Activated T-cell treated with anti-CD3 and anti-CD28 coated beads, Interleukin-2, amount 50 U/mL, for 1 hour (primary cell): ENCODE data around the gene CLPSL2.
"Not testable (repeated sequence)": the region's sequence is repeated elsewhere in the genome, so short reads cannot be mapped to it uniquely, and the experiment has no call there.

ENCODE experiments used
- DNase-seq: peaks from one replicate; pipeline ENCODE4 v3.0.0-alpha.2; 2020

CLPSL2 gene, protein sequence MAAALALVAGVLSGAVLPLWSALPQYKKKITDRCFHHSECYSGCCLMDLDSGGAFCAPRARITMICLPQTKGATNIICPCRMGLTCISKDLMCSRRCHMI

DNA sequence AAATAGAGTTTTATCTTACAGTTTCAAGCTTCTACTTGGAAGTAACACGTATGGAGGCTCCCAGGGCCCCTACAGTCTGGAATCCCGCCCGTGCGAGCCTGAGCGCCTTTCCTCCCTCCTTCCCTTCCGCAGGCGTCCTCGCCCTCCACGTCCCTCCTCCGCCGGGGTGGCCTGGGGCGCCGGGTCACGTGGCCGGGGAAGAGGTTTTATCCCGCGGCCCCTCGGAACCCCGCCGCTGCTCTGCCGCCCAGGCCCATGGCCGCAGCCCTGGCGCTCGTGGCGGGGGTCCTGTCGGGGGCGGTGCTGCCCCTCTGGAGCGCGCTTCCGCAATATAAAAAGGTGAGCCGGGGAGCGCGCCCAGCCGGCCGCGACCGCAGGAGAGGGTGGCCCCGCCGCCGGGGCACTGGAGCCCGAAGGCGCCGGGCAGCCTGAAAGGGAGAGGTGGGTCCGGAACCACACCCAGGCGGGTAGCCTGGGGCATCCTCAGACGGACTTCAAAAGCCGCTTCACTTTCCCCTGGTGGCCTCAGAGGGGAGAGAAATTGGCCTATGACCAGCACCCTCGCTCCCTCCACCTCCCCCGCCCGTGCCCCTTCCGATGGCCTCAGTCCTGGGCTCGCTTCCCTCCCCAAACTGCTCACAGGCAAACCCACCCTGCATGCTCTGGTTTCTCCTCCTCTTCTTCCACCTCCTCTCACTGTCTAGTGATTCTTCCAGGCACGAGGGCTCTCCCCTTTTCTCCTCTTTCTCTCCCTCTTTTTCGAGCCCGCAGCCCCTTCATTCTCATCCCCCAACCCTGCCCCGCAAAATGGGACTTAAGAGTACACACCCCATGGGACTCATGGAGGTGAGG lies at the start of gene CLPSL2:
TSS of gene CLPSL2 (plus strand) at position 235 of the 852 bp plus-strand sequence. CDS start at position 256, 21 bp downstream.
- no peak for DNase-seq

DNA sequence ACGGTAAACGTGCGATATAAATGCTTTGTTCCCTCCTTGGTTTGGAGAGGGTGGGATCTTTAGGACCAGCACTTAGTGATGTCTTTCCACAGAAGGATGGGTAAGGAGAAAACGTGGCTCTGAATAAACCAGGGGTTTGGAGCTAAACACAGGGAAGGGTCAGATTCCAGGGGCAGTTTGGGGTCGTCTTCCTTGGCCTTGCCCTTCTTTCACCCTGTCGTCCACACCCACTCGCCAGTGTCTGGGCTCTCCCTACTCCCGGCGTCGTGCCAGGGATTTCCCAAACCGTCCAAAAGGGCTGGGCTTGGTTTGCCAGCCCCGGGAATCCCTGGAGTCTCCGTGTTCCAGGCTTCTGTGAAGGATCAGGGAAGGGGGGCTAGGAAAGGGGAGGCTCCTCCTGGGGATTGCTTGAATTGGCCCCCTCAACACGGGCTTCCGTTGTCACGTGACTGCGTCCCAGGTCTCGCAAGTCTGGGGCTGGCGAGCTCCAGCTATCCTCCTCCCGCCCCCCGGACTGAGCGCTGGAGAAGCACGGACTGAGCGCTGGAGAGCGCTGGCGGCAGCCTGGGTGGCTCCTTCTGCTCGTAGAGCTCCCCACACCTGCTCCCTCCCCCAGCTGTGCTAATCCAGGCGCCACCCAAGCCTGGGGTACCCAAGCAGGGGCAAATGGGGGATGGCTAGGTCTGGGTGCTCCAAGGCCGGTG lies 49.0 kb upstream of the CLPSL2 start:
- no peak for DNase-seq

DNA sequence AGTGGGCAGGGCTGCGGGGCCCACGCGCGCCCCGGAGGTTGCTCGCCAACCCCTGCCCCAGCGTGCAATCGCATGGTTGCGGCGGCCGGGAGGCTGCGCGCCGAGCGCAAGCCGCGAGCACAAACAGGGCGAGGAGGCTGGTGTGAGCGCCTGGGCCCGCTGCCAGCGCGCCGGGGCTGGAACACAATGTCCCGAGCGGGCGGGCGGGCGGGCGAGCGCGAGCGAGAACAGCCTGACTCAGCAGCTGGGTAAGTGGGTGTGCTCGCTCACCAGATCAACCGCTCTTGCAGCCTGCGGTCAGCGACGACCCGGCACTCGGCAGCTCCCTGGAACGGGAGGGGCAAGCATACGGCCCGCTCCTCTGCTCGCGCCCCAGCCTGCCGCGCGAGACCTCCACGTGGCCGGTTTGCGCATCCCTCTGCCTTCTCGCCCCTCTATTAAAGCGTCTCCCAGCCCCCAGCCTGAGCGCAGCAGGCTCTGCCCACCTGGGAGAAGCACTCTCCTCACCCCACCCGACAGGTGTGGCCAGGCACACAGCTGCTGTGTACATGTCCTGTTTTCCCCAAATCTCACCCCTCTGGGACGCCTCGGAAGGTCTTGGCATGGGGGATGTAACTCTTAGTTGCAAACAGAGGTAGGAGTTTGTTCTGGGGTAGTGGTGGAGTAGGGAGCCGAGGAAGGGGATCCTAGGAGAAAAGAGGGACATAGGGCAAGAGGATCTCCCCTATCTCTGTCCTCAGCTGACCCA lies 48.3 kb upstream of the CLPSL2 start:
- DNase-seq = peak; percentile 87

DNA sequence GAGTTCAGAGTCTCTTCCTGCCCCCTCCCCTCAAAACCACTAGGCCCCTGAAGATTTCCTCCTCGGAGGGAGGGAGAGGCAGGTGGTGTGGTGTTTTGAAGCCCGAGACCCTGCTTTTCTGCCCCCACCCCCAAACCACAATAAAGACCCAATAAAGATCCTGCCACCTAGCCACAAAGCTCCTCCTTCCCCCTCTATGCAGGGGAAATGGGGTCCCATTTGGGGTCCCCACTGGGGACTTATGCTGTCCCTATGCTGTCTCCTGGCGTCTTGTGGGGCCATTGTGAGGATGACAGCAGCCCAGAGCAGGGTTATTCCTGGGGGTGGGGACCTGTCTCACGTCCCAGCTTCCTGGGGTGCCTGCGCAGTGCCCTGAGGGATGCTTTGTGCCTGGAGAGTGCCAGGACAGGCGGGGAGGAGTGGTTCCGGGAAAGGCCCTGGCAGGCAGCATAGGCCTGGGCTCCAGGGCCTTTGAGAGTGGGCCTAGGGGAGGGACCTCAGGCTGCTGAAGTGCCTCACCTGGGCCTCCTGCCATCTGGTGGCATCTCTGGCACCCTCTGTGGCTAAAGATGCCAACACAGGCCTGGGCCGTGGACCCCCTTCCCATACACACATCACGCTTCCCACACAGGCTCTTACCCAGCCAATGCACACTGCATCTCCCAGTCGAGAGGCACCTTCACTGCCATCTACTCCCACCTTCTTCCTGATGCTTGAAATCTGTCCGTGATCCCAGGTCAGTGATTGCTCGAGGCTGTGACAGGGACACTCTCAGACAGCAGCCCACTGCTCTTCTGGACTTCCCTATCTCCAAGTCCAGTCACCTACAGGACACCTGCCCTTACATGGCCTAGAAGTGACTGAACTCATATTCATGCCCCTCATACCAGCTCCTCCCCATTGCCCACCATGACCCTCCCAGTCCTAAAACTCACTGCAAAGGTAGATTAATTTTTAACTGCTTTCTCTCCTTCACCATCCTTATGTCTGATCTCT lies 47.4 kb upstream of the CLPSL2 start:
- DNase-seq = peak; percentile 58

DNA sequence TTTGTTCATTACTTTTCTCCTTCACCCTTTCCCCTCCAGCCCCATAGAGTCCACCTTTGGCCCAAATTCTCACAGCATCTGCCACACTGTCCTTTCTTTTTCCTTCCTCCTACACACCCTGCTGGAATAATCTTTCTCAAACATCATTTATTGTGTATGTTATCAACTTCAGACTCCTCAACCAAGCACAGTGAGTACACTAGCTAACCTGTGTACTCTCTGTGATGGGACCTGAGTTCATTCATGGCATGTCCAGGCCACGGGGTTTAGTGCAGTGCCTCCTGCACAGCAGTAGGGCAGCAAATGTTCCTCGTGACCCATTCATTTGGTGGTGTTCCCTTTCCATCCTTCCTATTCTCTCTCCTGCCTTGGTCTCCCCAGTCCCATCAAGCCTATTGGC lies 46.7 kb upstream of the CLPSL2 start:
- no peak for DNase-seq

DNA sequence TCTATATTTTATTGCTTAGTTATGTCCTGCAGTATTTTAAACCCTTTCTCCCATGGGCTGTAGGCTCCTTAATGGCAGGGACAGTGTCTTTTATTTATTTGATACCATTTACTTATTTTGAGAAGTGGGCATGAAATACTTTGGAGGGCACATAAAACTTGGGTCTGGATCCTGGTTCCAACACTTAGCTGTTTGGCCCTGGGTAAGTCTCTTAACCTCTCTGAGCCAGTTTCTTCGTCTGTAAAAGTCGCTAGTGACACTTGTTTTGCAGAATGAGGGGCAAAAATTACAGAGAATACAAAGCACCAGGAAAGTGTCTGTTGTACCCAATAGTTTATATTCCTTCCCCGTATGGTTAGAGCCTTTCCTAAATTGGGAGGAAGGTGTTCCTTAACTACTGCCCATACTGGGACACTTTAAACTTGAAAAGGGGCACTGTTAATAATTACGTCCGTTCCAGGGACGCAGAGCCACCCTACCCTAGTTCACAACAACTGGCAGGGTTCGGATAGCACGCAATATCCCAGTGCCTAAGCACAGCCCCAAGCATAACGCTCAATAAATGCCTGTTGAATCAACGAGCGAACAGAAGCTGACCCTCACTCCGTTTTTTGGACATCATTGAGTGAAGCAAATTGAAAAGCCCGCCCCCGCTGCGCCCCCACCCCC lies 45.5 kb upstream of the CLPSL2 start:
- DNase-seq = no peak

DNA sequence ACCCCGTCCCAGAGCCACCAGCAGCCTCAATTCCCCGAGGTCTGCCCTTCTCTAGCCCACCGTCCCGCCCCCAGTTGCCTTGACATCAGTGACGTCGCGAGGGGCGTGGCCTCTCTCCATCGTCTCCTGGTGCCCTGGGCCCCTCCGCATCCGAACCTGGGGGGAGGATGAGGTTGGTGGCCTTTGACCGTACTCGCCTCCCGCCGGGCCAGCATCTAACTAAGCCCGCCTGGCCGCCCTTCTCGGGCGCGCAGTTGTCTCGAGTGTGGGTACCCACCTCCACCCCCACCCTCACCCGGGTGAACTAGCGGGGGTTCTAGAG lies 45.0 kb upstream of the CLPSL2 start:
- peak; percentile 95 for DNase-seq

DNA sequence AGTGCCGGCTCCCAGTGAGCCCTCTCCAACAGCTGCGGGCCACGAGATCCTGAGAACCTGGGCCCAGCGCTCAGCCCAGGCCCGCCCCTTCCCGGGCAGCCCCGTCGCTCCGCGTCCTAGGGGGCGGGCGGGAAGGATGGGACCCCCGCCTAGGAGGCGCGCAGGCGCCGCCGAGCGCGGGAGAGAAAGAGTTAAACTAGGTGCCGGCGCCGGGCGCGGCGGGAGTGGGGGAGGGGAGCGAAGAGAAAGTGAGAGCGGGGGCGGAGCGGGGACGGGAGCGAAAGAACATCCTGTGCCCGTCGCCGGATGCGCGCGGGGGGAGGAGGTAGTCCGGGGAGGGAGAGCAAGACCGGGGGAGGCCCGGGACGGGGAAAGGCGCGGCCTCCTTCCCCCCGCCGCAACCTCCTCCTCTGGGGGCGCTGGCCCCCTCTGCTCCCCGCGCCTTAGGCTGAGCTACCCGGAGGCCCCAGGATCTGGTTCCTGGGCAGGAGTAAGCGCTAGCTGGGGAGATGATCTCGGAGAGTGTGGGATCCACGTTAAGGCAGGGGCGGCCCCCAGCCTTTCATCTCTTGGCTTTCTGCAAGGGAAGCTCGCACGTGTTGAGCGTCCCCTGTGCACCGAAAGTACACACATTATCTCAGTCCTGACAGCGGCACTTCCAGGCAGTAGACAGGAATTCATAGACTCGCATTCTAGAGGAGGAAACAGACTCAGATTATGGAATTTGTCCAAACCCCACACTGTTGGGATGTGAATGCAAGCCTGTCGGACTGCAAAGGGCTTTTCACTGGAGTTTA lies 44.5 kb upstream of the CLPSL2 start:
- DNase-seq = peak; percentile 91

DNA sequence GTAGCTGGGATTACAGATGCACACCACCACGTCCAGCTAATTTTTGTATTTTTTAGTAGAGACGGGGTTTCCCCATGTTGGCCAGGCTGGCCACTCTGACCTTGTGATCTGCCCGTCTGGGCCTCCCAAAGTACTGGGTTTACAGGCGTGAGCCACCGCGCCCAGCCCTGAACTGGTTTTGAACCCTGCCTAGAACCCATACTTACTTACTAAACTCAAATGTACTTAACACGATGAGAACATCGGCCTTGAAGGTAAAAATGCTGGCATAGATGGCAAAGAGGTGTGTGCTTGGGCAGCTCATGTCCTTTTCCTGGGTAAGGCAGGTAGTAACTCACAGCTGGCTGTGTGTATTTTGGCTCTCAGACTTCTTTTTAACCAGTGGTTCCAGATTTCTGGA lies 42.8 kb upstream of the CLPSL2 start:
- DNase-seq = no peak

DNA sequence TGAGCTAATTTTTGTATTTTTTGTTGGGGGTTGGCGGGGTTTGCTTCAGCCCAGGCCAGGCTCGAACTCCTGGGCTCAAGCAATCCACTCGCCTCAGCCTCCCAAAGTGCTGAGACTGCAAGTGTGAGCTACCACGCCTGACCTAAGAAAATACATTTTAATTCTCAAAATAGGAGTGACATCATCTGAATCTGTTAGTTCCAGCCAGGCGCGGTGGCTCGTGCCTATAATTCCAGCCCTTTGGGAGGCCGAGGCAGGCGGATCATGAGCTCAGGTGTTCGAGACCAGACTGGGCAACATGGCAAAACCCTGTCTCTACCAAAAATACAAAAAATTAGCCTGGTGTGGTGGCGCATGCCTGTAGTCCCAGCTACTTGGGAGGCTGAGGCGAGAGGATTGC lies 42.1 kb upstream of the CLPSL2 start:
- DNase-seq = not testable (repeated sequence)

DNA sequence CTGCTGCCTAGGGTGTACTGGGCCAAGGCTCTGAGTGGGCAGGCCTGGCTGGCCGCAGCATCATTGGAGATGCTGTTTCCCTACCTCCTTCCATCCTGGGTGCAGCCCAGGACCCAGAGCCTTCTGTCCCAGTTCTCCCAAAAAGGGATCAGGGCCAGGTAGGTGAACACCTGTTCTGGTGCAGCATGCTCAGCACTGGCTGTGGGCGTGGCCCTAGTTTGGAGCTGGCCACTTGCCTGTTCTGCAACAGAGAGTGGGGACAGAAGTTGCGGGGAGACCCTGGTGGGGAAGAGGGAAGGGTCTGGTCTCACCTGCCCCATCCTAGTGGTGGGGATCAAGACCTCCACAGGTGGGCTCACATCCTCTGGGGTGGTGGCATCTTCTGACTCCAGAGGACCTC lies 40.9 kb upstream of the CLPSL2 start:
- peak; percentile 23 for DNase-seq

DNA sequence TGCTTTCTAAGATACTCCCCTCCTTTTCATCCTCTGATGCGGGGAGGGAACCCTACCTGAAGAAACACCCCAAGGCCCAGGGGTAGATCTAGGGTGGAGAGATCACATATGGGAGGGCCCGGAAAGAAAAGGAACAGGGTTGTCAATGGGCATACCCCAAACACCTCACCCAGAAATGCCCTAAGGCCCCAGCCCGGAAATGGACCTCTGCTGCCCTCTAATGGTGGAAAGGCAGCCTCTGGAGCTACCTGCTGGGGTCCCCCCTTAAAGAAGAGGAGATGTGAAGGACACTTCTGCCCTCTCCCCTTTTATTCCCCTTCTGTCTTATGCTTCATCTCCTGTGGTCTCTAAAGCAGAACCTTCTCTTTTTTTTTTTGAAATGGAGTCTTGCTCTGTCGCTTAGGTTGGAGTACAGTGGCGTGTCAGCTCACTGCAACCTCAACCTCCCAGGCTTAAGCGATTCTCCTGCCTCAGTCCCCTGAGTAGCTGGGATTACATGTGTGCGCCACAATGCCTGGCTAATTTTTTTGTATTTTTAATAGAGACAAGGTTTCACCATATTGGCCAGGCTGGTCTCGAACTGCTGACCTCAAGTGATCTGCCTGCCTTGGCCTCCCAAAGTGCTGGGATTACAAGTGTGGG lies 40.0 kb upstream of the CLPSL2 start:
- DNase-seq = peak; percentile 85

DNA sequence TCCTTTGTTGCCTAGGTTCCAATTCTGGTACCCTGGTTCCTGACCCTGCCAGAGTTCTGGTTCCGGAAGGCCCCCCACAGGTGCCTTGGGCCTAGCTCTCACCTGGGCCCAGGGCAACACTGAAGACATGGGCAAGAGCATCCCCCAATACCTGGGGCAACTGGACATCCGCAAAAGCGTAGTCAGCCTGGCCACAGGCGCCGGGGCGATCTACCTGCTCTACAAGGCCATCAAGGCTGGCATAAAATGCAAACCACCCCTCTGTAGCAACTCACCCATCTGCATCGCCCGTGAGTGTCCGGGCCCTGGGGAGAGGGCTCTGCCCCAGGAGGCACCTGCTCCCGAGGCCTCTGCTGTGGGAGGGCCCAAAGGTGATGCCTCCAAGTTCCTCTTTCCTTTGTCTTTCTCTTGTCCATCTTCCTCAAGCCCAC lies 39.4 kb upstream of the CLPSL2 start, which contains the start of gene ARMC12:
TSS of gene ARMC12 (plus strand) at position 51 of the 431 bp plus-strand sequence. CDS start at position 128, 77 bp downstream.
- no peak for DNase-seq

DNA sequence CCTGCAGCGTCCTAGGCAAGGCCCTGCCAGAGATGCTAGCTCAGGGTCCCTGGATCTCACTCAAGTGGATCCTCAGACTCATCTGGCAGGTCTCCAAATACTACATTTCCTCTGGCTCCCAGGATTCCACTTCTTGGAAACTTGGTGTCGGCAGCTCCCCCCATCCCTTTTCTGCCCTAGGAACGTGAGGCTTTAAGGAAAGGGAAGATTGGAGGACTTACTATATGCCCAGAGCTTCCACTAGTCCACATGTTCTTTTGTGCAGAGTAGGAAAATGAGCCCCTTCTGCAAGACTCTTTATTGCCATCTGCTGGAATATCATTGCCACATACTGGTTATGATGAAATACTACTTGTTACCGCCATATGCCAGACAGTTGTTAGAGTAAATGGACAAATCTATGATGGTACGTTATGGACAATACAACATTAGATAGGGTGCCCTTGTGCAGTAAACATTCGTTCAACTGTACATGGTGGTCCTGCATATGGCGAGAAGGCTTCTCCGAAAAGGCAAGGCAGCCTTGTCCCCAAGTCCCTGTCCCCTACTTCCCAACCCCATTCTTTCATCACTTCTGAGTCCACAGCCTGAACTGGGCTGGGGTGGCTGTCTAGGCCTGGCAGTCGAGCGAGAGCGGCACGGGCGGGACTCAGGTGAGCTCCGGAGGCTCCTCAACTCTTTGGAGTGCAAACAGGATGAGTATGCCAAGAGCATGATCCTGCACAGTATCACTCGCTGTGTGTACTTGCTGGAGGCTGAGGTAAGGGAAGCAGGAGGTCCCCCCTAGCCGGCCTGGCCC lies 38.8 kb upstream of the CLPSL2 start:
- DNase-seq = peak; percentile 48

DNA sequence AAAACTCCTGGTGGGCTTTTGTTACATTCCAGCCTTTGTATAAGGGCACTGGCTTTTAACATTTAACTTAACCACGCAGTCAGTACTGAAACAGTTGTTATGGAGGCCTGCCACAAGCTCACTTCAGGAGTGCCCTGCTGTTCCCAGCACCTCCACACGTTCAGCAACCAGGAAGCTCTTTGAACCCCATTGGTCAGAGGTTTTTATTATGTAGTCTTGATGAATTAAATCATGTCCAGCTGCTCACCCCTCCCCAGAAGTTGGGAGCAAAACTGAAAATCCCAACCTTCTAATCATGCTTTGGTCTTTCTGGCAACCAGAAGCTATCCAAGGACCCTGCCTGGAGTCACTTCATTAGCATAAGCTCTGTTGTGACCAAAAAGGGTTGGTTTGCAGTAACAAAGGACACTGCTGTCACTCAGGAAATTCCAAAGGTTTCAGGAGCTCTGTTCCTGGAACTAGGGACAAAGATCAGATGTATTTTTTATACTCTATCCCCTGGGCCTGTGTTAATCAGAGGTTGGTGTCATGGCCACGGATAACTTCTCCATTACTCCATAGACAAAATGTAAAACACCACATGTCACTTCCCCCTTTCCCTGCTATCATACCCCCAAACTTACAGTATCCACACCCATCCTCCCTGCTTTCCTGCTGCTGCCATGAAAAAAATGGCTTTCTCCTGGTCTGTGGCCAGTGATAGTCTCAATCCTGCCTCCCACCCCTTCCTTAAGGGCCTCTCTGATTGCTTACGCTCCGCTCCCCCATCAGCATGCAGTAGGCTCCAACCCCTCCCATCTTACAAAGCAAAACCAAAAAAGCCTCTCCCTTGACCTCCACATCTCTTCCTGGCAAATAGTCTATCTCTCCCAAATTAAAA lies 36.5 kb upstream of the CLPSL2 start:
- no peak for DNase-seq

DNA sequence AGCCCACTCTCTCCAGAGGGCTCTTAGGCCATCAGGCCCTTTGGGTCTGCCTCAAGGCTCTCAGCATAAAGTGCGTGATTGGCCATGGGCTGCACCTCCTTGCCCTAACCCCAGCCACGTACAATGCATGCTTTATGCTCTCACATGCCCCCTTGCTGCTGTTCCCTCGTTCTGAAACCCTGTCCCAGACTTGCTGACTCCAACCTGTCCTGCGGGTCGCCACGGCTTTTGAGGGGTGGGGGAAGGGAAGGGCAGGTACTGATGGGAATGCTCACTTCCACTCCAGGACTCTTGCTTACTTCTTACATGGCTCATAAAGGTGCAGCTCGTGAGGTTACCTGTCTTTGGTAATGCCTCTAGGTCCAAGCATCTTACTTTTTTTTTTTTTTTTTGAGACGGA lies 33.6 kb upstream of the CLPSL2 start:
- DNase-seq = no peak

DNA sequence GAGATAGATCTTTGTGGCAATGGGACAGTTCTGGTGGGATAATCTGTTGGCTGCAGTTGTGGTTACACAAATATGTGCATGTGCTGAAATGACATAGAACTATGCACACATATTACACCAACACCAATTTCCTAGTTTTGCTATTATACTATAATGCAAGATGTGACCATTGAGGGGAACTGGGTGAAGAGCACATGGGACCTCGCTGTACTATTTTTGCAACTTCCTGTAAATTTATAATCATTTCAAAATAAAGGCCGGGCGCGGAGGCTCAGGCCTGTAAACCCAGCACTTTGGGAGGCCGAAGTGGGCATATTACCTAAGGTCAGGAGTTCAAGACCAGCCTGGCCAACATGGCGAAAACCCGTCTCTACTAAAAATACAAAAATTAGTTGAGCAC lies 30.9 kb upstream of the CLPSL2 start:
- DNase-seq = no peak

DNA sequence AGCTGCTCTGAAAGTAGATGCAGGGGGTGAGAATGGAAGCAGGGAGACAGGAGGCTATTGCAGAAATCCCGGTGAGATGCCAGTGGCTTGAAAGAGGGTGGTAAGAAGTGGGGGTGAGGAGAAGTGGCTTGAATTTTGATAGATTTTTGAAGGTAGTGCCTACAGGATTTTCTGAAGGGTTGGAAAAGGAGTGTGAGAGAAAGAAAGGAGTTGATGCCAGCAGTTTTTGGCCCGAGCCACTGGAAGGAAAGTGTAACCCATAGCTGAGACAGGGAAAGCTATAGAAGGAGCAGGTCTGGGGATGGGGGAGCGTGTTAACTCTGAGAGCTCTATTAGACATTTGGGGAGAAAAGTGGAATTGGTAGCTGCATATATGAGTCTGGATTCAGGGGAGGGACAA lies 29.9 kb upstream of the CLPSL2 start:
- no peak for DNase-seq
